ENCODE data around the gene PIK3CB.

The PIK3CB gene

DNA sequence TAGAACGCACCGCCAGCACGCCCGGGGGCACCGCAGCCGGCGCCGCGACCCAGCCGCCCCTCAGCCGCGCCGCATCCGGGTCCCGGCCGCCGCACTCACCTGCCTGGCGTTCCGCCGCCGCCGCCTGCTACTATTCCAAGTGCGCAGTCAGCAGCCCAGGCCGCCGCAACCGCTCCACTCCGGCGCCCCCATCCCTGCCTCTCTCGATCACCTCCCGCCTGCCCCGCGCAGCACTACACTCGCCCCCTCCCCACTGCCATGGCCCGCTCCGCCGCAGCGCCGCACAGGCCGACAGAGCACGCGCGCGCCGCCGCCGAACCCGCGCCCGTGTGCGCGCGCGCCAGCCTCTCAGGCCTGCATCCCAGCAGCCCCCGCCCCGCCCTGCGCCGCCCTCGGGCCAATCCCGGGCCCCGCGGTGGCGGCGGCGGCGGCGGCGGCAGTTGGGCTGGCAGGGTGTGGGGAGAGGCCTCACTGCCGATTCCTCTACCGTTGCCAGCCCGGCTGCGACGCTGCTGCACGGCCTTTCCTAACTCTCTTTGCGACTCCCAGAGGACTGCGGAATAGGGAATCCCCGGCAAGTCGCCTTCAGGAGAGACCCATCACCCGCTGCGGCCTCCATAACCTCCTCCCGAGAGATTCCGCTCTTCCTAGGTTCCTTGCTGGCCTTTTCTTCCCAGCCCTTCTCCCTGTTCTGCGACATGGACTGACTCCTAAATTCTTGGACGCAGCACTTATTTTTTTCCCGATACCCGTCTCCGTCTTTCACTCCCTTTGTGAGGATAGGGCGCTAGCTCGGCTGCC is at the start of gene PIK3CB:
Gene PIK3CB, minus strand, starts transcription at position 333 of the 801 bp plus-strand sequence. CDS start 75,585 bp downstream, outside the sequence.
- H3K9me3 ChIP-seq (ENCODE audit: severe bottlenecking): no peaks in the 10 kb centered on the region
- H3K36me3 ChIP-seq: no peaks in the 10 kb centered on the region
- H3K4me3 ChIP-seq (ENCODE audit: low read depth, low read length): peak within 1 kb of the TSS; percentile 89
- peak; percentile 92 for DNase-seq
- H3K27me3 ChIP-seq (ENCODE audit: insufficient read depth, low read depth, severe bottlenecking): no peaks in the 10 kb centered on the region
- TF ChIP-seq, protein P1, sequence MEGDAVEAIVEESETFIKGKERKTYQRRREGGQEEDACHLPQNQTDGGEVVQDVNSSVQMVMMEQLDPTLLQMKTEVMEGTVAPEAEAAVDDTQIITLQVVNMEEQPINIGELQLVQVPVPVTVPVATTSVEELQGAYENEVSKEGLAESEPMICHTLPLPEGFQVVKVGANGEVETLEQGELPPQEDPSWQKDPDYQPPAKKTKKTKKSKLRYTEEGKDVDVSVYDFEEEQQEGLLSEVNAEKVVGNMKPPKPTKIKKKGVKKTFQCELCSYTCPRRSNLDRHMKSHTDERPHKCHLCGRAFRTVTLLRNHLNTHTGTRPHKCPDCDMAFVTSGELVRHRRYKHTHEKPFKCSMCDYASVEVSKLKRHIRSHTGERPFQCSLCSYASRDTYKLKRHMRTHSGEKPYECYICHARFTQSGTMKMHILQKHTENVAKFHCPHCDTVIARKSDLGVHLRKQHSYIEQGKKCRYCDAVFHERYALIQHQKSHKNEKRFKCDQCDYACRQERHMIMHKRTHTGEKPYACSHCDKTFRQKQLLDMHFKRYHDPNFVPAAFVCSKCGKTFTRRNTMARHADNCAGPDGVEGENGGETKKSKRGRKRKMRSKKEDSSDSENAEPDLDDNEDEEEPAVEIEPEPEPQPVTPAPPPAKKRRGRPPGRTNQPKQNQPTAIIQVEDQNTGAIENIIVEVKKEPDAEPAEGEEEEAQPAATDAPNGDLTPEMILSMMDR (IDR thresholded peaks at IDR 0.05; ENCODE audit: low read depth, low read length): no peak
- peak within 1 kb of the TSS; percentile 94 for H3K27ac ChIP-seq

DNA sequence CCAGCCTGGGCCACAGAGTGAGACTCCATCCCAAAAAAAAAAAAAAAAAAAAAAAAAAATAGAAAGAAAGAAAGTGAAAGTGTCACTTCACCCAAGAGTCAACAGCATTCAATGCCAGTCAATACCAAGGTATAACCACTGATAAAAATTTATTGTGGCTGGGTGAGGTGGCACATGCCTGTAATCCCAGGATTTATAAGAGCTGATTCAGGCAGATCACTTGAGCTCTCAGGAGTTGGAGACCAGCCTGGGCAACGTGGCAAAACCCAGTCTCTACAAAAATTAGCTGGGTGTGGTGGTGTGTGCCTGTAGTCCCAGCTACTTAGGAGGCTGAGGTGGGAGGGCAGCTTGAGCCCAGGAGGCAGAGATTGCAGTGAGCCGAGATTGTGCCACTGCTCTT is 46.5 kb upstream of the PIK3CB start:
- no peaks in the 10 kb centered on the region for H3K27me3 ChIP-seq (ENCODE audit: insufficient read depth, low read depth, severe bottlenecking)
- TF ChIP-seq, protein P1 (IDR thresholded peaks at IDR 0.05; ENCODE audit: low read depth, low read length): no peak
- H3K36me3 ChIP-seq: no peaks in the 10 kb centered on the region
- no peaks in the 10 kb centered on the region for H3K9me3 ChIP-seq (ENCODE audit: severe bottlenecking)
- no peak overlapping the region for H3K4me3 ChIP-seq (ENCODE audit: low read depth, low read length)
- H3K27ac ChIP-seq: no peak overlapping the region
- DNase-seq: no peak

DNA sequence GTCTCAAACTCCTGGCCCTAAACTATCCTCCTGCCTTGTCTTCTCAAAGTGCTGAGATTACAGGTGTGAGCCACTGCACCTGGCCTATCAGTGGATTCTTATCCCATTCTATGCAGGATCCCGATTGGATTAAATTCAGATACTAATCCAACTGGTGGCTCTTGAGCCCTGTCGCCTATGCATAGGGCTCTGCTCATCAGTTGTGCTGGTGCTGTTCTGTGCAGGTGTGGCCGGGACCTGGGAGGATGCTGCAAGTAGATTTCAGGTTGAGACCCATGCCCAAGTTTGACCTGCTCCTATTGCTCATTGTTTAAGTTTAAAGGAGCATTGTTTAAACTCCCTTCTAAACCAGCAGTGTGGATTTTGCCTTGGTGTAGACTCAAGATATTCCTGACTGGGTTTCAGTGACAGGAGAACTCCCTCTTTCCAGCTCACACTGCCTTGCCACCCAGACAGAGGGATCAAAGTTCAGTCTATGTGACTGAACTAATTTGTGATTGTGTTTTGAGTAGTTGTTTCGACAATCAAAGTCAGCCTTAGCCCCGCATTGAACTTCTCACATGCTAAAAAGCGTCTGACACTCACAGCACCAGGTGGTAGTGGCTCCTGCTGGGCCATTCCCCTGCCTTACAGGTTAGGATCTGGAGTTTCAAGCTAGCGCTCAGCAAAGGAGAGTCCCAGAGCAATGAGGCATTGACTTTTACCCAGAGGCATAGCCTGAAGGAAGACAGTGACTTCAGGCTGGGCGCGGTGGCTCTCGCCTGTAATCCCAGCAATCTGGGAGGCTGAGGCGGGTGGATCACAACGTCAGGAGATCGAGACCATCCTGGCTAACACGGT is 45.0 kb upstream of the PIK3CB start:
- TF ChIP-seq, protein P1 (IDR thresholded peaks at IDR 0.05; ENCODE audit: low read depth, low read length): no peak
- Histone ChIP-seq H3K27me3 (ENCODE audit: insufficient read depth, low read depth, severe bottlenecking) (no peaks in the 10 kb centered on the region), H3K9me3 (ENCODE audit: severe bottlenecking) (no peaks in the 10 kb centered on the region), H3K36me3 (no peaks in the 10 kb centered on the region), H3K4me3 (ENCODE audit: low read depth, low read length) (no peak overlapping the region), H3K27ac (no peak overlapping the region)
- no peak for DNase-seq

DNA sequence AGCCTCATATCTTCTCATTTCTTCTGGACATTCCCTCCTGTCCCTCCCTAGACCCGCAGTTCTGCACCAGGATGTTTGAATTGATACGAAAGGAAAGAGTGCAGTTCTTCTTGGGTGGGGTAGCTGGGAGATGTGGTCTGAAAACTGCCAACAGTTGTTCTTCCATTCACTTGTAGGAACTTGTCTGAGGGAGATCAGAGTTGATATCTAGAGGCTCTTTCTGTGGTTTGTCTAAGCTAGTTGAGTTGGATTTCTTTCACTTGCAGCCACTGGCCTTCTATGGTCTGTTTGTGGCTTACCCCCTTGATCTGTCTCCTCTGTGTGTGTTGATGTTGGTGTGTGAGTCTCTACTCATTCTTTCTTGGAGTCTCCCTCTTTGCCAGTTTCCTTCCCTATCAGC is 42.5 kb upstream of the PIK3CB start:
- TF ChIP-seq, protein P1 (IDR thresholded peaks at IDR 0.05; ENCODE audit: low read depth, low read length): no peak
- DNase-seq: no peak

DNA sequence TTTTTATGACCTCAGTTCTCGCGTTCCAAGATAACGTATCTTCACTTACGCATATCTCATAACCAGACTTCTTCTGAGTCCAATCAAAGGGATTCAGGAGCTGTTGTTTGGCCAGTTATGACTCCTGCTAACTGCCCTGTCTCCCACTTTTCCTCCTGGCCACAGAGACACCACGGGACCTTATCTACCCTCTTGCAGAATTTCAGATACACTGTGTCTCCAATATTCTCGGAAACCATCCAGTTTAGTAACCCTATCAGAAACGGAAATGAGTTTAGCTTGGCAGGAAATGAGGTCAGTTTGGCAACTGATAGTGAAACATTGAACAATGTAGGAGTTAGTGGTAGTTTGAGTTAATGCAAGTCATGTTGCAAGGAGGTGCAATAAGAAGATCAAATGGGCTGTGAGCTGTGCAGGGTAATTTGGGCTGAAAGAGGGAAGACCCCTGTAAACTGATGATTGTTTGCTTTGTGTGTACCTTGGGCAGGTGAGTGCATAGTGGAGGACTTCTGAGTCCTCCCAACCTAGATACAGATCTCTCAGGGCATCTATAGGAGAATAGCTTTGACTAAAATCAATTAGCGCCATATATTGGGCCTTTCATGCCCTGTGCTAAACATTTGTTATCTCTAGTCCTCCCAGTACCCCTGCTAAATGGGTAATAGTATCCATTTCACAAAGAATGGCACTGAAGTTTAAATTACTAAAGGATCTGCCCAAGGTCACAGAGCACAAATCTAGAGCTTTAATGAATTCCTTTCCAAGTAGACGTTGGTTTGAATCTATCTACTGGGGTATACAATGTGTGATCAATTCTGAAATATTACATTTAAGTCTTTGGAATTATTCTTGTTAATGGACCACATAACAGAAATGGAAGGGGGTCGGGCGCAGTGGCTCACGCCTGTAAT is 41.3 kb upstream of the PIK3CB start:
- TF ChIP-seq, protein P1 (IDR thresholded peaks at IDR 0.05; ENCODE audit: low read depth, low read length): no peak
- Histone ChIP-seq H3K36me3 (no peaks in the 10 kb centered on the region), H3K9me3 (ENCODE audit: severe bottlenecking) (no peaks in the 10 kb centered on the region), H3K27ac (no peak overlapping the region), H3K4me3 (ENCODE audit: low read depth, low read length) (no peak overlapping the region), H3K27me3 (ENCODE audit: insufficient read depth, low read depth, severe bottlenecking) (no peaks in the 10 kb centered on the region)
- no peak for DNase-seq

More for the DNA sequence above, 42.5 kb upstream of the PIK3CB start:
- Histone ChIP-seq H3K4me3 (ENCODE audit: low read depth, low read length) (no peak overlapping the region), H3K27me3 (ENCODE audit: insufficient read depth, low read depth, severe bottlenecking) (no peaks in the 10 kb centered on the region), H3K36me3 (no peaks in the 10 kb centered on the region), H3K27ac (no peak overlapping the region), H3K9me3 (ENCODE audit: severe bottlenecking) (no peaks in the 10 kb centered on the region)

Data from WERI-Rb-1 (cell line).